Measurements from ENCODE around the gene CDK5.

- no peak for TF ChIP-seq CTCF (IDR thresholded peaks at IDR 0.05 in 2 of 3, conservative IDR thresholded peaks at IDR 0.05 in 1 of 3; ENCODE audit: control insufficient read depth in 2 of 3, extremely low read depth in 1 of 3, insufficient read depth in 1 of 3, low read depth in 3 of 3, low read length in 3 of 3)
- TF ChIP-seq MEF2B (IDR thresholded peaks at IDR 0.05; ENCODE audit: partially characterized antibody, poor library complexity, severe bottlenecking) = no peak
- no peak for TF ChIP-seq SIX5 (IDR thresholded peaks at IDR 0.05; ENCODE audit: low read depth, low read length, severe bottlenecking)
- TF ChIP-seq TCF7 (IDR thresholded peaks at IDR 0.05; ENCODE audit: borderline replicate concordance) = no peak
- no peak for TF ChIP-seq TCF12 (IDR thresholded peaks at IDR 0.05; ENCODE audit: low read depth, low read length)
- TF ChIP-seq FOXM1 (IDR thresholded peaks at IDR 0.05; ENCODE audit: low read depth, low read length) = no peak
- no peak for TF ChIP-seq EZH2 (IDR thresholded peaks at IDR 0.05; ENCODE audit: borderline replicate concordance, control insufficient read depth, low read depth, low read length)
- no peak for TF ChIP-seq CBX3 (IDR thresholded peaks at IDR 0.05; ENCODE audit: borderline replicate concordance, low read depth)
- no peak for TF ChIP-seq SIN3A (IDR thresholded peaks at IDR 0.05; ENCODE audit: low read depth, low read length)
Measured at GRCh38 chr7:151020231-151020630, 37.5 kb downstream of the CDK5 start.
